GM23338 (cell line): Measurements from ENCODE around the gene TMEM250.
A peak's percentile ranks its signal among the peaks of the same experiment; 100 is the strongest.

Experiments used
- CREB1 ChIP-seq: fragments of 250-450 bp; sonication (Bioruptor Pico); IDR thresholded peaks from 2 replicates; pipeline ENCODE4 v1.5.0; 2020; ENCODE audit warnings: low read depth, mild to moderate bottlenecking, moderate library complexity
- CTCF ChIP-seq, 2 experiments: fragments of 200-600 bp in 1 of 2; sonication (generic) in 1 of 2; conservative IDR thresholded peaks; 2 replicates each; pipeline versions ENCODE4 v1.5.1 to v1.6.1; 2016 to 2017; ENCODE audit warnings: antibody characterized with exemption in 2 of 2, low read depth in 2 of 2, mild to moderate bottlenecking in 2 of 2, moderate library complexity in 1 of 2
- ETS1 ChIP-seq: IDR thresholded peaks from 2 replicates; pipeline ENCODE4 v1.6.1; 2016; ENCODE audit warnings: antibody characterized with exemption
- EZH2 ChIP-seq: fragments of 200-600 bp; sonication (generic); IDR thresholded peaks from one replicate; pipeline ENCODE4 v1.8.0; 2017; ENCODE audit warnings: antibody characterized with exemption, mild to moderate bottlenecking, low read depth; ENCODE audit not compliant: unreplicated experiment
- EZH2phosphoT487 ChIP-seq: fragments of 200-600 bp; sonication (generic); IDR thresholded peaks from one replicate; pipeline ENCODE4 v1.8.1; 2018; ENCODE audit warnings: antibody characterized with exemption; ENCODE audit not compliant: unreplicated experiment
- JUNB ChIP-seq: IDR thresholded peaks from one replicate; pipeline ENCODE4 v1.6.1; 2016; ENCODE audit warnings: antibody characterized with exemption; ENCODE audit not compliant: unreplicated experiment
- NANOG ChIP-seq: IDR thresholded peaks from 2 replicates; pipeline ENCODE4 v1.6.1; 2016; ENCODE audit warnings: antibody characterized with exemption, borderline replicate concordance
- POLR2AphosphoS5 ChIP-seq: IDR thresholded peaks from 2 replicates; pipeline ENCODE4 v1.6.1; 2016; ENCODE audit warnings: antibody characterized with exemption, low read depth
- REST ChIP-seq: IDR thresholded peaks from one replicate; pipeline ENCODE4 v1.6.1; 2018; ENCODE audit warnings: antibody characterized with exemption; ENCODE audit not compliant: unreplicated experiment
- ZNF331 ChIP-seq: fragments of 250-450 bp; sonication (Bioruptor Pico); IDR thresholded peaks from 2 replicates; pipeline ENCODE4 v1.5.0; 2020; ENCODE audit warnings: low read depth, mild to moderate bottlenecking, moderate library complexity
- ZNF462 ChIP-seq: fragments of 250-450 bp; sonication (Bioruptor Pico); IDR thresholded peaks from 2 replicates; pipeline ENCODE4 v1.5.0; 2020; ENCODE audit warnings: mild to moderate bottlenecking, moderate library complexity

- TF ChIP-seq JUNB (no peak), CTCF (conservative IDR thresholded peaks at IDR 0.05; ENCODE audit: low read depth in 2 of 2) (peak; percentile 63 to 84), POLR2AphosphoS5 (no peak), EZH2 (no peak), CREB1 (CRISPR knock-in tag) (no peak), ETS1 (no peak), REST (no peak), ZNF331 (no peak), EZH2phosphoT487 (no peak), ZNF462 (CRISPR knock-in tag) (no peak), NANOG (no peak)
Measured at GRCh38 chr9:136143215-136144001, 24.7 kb upstream of the TMEM250 start.
